ENCODE measurements around the gene CD40LG. TPM values are rescaled to one million over a fixed set of nuclear protein-coding genes. Genes with fewer than 3 reads are reported as not detected.

The CD40LG gene
- polyA plus RNA-seq, 1 donor (not counting 4 experiments of a cell fraction or from before 2014, with no cell fraction given) = not detected

DNA sequence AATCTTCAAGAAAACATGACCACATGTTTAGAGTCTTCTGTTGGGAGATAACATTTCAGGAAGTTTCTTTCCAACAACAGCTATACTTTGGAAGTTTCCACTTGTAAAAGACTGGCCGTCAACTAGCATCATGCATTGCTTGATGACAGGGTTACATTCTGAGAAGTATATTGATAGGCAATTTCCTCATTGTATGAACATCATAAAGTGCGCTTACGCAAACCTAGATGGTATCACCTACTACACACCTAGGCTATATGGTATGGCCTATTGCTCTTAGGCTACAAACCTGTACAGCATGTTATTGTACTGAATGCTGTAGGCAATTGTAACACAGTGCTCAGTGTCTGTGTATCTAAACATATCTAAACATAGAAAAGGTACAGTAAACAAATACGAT is 25.4 kb upstream of the CD40LG start:
- no peak for FAIRE-seq

DNA sequence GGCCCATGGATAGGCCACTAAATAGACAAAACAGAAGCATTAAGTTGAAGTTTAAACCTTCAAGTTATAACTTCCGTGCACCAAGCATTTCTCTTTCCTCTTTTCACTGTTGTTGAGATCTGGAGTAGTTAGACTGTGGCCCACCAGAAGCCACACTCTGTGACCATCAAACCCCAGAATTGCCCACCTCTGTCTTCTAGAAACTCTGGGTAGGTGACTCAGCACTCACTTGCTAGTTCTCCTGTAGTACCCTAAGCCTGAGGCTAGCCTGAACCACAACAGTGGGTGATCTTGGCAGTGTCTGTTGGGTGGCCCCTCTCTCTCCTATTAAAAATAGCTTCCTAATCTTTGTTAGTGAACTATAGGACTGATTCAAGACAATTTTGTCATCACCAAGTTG is 24.6 kb upstream of the CD40LG start:
- Histone ChIP-seq H3K27me3 (ENCODE audit: control insufficient read depth, extremely low read depth, insufficient read depth, low read length) (peaks cover 3% of the 10 kb centered on the region), H3K4me1 (ENCODE audit: control insufficient read depth, extremely low read depth, insufficient read depth, low read length) (no peaks in the 10 kb centered on the region), H4K20me1 (ENCODE audit: control insufficient read depth, extremely low read depth, insufficient read depth, low read length) (no peaks in the 10 kb centered on the region), H3K79me2 (ENCODE audit: control insufficient read depth, insufficient read depth, low read length) (no peaks in the 10 kb centered on the region), H3K4me2 (ENCODE audit: control insufficient read depth, extremely low read depth, insufficient read depth, low read depth, low read length) (no peak overlapping the region), H3K4me3 (ENCODE audit: control insufficient read depth in 2 of 3, extremely low read depth in 1 of 3, insufficient read depth in 2 of 3, low read depth in 1 of 3, low read length in 3 of 3) (no peak overlapping the region), H3K9me1 (ENCODE audit: control insufficient read depth, extremely low read depth, insufficient read depth, low read length) (no peaks in the 10 kb centered on the region), H2AFZ (ENCODE audit: control insufficient read depth, low read length) (no peak overlapping the region), H3K36me3 (ENCODE audit: control insufficient read depth in 2 of 2, extremely low read depth in 1 of 2, insufficient read depth in 2 of 2, low read length in 2 of 2) (no peaks in the 10 kb centered on the region), H3K9me3 (ENCODE audit: control insufficient read depth, low read depth, low read length) (no peaks in the 10 kb centered on the region), H3K9ac (ENCODE audit: control insufficient read depth, extremely low read depth, insufficient read depth, low read length) (no peak overlapping the region), H3K27ac (ENCODE audit: control insufficient read depth, insufficient read depth, low read length) (no peak overlapping the region)
- dilution Hi-C loops (cut with MboI; ENCODE audit: extremely low pct_ligation_motif_present, low sequenced_read_pairs) = no loop called here
- DNase-seq (ENCODE audit: low read depth, low spot score) (no peak), FAIRE-seq (no peak)
- TF ChIP-seq, protein P1, sequence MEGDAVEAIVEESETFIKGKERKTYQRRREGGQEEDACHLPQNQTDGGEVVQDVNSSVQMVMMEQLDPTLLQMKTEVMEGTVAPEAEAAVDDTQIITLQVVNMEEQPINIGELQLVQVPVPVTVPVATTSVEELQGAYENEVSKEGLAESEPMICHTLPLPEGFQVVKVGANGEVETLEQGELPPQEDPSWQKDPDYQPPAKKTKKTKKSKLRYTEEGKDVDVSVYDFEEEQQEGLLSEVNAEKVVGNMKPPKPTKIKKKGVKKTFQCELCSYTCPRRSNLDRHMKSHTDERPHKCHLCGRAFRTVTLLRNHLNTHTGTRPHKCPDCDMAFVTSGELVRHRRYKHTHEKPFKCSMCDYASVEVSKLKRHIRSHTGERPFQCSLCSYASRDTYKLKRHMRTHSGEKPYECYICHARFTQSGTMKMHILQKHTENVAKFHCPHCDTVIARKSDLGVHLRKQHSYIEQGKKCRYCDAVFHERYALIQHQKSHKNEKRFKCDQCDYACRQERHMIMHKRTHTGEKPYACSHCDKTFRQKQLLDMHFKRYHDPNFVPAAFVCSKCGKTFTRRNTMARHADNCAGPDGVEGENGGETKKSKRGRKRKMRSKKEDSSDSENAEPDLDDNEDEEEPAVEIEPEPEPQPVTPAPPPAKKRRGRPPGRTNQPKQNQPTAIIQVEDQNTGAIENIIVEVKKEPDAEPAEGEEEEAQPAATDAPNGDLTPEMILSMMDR (optimal IDR thresholded peaks at IDR 0.05 in 1 of 3, IDR thresholded peaks at IDR 0.05 in 1 of 3, conservative IDR thresholded peaks at IDR 0.05 in 1 of 3; ENCODE audit: extremely low read depth in 1 of 3, insufficient read depth in 2 of 3, low read length in 3 of 3) = no peak
- TF ChIP-seq EZH2 (IDR thresholded peaks at IDR 0.05; ENCODE audit: low read length) = no peak

More for the DNA sequence above, 25.4 kb upstream of the CD40LG start:
- H3K4me3 ChIP-seq (ENCODE audit: control insufficient read depth in 2 of 3, extremely low read depth in 1 of 3, insufficient read depth in 2 of 3, low read depth in 1 of 3, low read length in 3 of 3) = no peak overlapping the region
- H3K36me3 ChIP-seq (ENCODE audit: control insufficient read depth in 2 of 2, extremely low read depth in 1 of 2, insufficient read depth in 2 of 2, low read length in 2 of 2) = no peaks in the 10 kb centered on the region
- dilution Hi-C loops (cut with MboI; ENCODE audit: extremely low pct_ligation_motif_present, low sequenced_read_pairs) = no loop called here
- H3K27me3 ChIP-seq (ENCODE audit: control insufficient read depth, extremely low read depth, insufficient read depth, low read length) = peaks cover 3% of the 10 kb centered on the region
- DNase-seq (ENCODE audit: low read depth, low spot score) = no peak
- no peak overlapping the region for H3K27ac ChIP-seq (ENCODE audit: control insufficient read depth, insufficient read depth, low read length)
- no peak for TF ChIP-seq EZH2 (IDR thresholded peaks at IDR 0.05; ENCODE audit: low read length)
- TF ChIP-seq, protein P1 (optimal IDR thresholded peaks at IDR 0.05 in 1 of 3, IDR thresholded peaks at IDR 0.05 in 1 of 3, conservative IDR thresholded peaks at IDR 0.05 in 1 of 3; ENCODE audit: extremely low read depth in 1 of 3, insufficient read depth in 2 of 3, low read length in 3 of 3) = no peak
- no peaks in the 10 kb centered on the region for H3K9me3 ChIP-seq (ENCODE audit: control insufficient read depth, low read depth, low read length)
- no peaks in the 10 kb centered on the region for H3K79me2 ChIP-seq (ENCODE audit: control insufficient read depth, insufficient read depth, low read length)
- no peaks in the 10 kb centered on the region for H3K4me1 ChIP-seq (ENCODE audit: control insufficient read depth, extremely low read depth, insufficient read depth, low read length)
- no peak overlapping the region for H3K4me2 ChIP-seq (ENCODE audit: control insufficient read depth, extremely low read depth, insufficient read depth, low read depth, low read length)
- H2AFZ ChIP-seq (ENCODE audit: control insufficient read depth, low read length) = no peak overlapping the region
- H4K20me1 ChIP-seq (ENCODE audit: control insufficient read depth, extremely low read depth, insufficient read depth, low read length) = no peaks in the 10 kb centered on the region
- H3K9me1 ChIP-seq (ENCODE audit: control insufficient read depth, extremely low read depth, insufficient read depth, low read length) = no peaks in the 10 kb centered on the region
- no peak overlapping the region for H3K9ac ChIP-seq (ENCODE audit: control insufficient read depth, extremely low read depth, insufficient read depth, low read length)

Measured in keratinocyte (primary cell).